Posterior vena cava (tissue), 2 donors: Measurements from ENCODE around the gene SMOC2. TPM values are rescaled to one million over a fixed set of nuclear protein-coding genes. Genes with fewer than 3 reads are reported as not detected.

ENCODE experiments used
- DNase-seq: peaks from one replicate; pipeline ENCODE4 v3.0.0-alpha.2; 2020; ENCODE audit warnings: low spot score
- intact Hi-C, 2 donors: fragments of 100-400 bp; cut with DNase I; formaldehyde crosslinking; loops; one replicate each; pipeline versions ENCODE4 v1.14.1 to v1.14.2; 2022 to 2023
- total RNA-seq, 2 donors: library from RNA; stranded (reverse); fragmentation: NEBNext Ultra II Directional; extraction: Animal tissue kit (Norgen Biotek cat#: 25700); gene quantifications; one replicate each; pipeline ENCODE4 v1.2.1, GENCODE V29; 2021
- donor health status: DM: yes; HTN: yes; CAD: no.
- donor health status: DM: yes; HTN: yes; CAD: no.

Gene SMOC2
- total RNA-seq, 2 donors from 2014 or later, result 77.6 to 176 TPM

DNA sequence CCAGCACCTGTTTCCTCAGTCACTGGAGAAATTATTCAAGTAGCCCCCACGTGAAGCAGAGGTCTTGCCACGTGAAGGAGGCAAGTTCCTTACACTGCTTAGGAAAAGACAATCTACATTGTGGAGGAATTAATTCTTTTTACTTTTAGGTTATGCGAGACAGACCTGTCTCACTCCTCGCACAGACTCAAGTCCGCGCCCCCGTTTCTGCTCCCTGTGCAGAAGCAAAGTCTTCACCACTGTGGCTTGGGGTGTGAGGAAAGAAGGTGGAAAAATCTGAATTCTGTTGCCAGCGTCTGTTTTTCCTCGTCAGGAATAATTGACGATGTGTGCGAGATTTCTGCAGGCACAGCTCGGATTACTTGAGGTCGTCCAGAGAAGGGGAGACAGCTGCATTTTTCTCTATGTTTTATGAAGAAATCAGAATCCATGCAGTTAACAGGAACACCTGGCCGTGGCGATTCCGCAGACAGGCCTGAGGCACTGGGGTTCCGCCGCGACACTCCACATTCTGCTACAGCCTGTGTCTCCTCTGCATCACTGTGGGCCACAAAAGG is 185.1 kb downstream of the SMOC2 start:
- intact Hi-C loops, result no loop called here
- no peak for DNase-seq

GRCh38 chr6:168627506-168628175 is 186.7 kb downstream of the SMOC2 start:
- intact Hi-C loops, result no loop called here
- no peak for DNase-seq

GRCh38 chr6:168628176-168628553 is 187.2 kb downstream of the SMOC2 start:
- intact Hi-C loops, result no loop called here

GRCh38 chr6:168628732-168629245 is 187.8 kb downstream of the SMOC2 start:
- intact Hi-C loops, result no loop called here
- DNase-seq, result no peak

More at GRCh38 chr6:168628176-168628553, 187.2 kb downstream of the SMOC2 start:
- DNase-seq, result no peak

DNA sequence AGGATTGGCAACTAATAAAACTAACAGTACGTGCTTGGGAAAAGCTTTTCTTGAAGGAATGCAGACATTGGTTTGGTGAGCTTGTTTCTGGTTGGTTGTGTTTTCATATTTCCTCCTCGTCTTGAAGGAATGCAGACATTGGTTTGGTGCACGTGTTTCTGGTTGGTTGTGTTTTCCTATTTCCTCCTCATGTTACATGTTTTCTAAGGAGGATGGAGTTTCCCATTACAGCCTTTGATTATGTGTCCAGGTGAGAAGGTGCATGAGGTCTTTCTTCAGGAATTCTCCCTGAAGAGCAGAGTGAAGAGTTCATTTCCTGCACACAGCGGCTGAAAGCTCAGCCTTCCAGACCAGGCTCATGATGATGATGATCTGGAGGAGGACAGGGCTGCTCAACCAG is 190.6 kb downstream of the SMOC2 start:
- DNase-seq, result no peak
- intact Hi-C loops, result no loop called here

GRCh38 chr6:168632694-168633093 is 191.7 kb downstream of the SMOC2 start:
- intact Hi-C loops, result no loop called here
- no peak for DNase-seq

DNA sequence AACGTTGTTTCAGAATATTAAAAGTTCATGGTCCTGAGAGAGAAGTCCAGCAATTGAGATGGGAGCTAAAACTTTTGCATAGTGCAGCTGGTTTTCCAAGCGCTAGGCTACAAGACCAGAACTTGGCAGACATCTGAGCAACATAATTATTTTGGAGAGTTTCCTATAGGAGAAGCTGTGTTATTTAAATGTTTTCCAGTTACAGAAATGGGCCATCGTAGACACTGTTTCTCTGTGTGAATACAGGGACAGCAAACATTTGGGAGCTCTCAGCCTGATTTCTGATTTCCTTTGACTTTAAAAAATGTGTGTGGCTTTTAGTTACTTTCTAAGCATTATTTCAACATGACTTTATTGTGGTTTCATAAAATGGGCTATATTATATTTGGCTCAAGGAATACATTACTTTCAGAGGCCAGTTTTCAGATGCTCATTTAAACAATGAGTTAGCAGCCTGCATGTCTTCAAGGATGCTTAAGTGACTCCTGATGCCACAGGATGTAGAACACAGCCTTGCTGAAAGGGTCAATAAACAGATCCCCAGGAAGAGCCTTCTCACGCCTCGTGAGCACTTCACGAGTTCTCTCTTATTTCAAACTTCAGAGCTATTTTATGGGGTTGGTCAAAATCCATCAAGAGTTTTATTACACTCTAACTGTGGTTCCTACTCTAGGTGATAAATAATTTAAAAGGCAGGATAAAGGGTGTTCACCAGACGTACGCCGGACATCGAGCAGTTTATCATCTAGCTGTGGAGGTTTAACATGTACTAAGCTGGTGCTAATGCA is 193.8 kb downstream of the SMOC2 start:
- no peak for DNase-seq
- intact Hi-C loops, result no loop called here

DNA sequence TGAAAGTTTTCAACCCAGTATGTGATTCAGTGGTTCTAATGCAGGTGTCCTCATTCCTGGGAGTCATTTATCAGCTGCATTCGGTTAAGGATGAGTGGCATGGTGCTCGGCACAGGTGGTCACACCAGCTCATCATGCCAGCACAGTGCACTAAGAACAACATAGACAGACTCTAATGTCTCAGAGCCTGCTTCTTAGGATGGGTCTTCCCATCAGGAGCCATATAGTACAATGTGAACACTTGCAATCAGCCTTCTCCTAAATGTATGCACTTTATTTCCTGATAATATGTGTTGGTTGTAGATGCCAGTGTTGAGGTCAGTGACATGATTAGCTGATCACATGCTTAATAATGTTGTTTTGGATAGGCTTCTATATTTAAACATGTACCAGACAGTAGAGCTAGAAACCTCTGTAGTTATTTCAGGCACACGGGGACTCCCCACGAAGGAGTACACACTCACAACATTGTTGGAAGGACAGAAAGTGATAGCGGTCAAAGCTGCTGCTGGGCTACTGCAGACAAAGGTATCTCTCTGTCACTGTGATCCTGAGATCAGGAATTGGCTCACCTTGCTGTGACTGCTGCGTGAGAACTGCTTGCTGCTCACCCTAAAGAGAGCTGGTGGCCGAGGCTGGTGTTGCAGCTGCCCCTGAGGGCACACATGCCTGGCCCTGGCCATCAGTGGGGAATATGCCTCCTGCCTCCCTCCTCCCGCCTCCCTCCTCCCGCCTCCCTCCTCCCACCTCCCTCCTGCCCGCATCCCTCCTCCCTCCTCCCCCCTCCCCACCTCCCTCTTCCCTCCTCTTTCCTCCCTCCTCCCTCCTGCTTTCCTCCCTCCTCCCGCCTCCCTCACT is 195.4 kb downstream of the SMOC2 start:
- intact Hi-C loops, result no loop called here
- DNase-seq, result no peak

GRCh38 chr6:168637834-168638233 is 196.8 kb downstream of the SMOC2 start:
- intact Hi-C loops, result no loop called here
- DNase-seq, result no peak

- no peak for DNase-seq
- intact Hi-C loops, result no loop called here
Observed at GRCh38 chr6:168638468-168639271, 197.7 kb downstream of the SMOC2 start.

DNA sequence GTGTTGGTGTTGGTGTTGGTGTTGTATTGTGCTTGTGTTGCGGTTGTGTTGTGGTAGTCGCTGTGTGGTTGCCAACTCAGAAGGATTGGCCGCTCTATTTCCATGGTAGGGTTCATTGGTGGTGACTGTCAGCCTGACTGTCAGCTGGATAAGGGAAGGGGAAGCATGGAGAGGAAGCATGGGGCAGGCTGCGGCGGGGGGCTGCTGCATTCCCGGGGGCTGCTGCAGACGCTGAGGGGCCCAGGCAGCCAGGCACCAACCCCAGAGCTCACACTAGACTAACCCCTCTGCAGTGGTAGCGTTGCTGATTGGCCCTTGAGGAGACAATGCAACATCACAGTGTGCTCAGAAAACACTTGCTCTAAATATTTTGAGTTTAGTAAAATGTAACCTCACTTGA is 199.2 kb downstream of the SMOC2 start:
- DNase-seq, result no peak
- intact Hi-C loops, result no loop called here

DNA sequence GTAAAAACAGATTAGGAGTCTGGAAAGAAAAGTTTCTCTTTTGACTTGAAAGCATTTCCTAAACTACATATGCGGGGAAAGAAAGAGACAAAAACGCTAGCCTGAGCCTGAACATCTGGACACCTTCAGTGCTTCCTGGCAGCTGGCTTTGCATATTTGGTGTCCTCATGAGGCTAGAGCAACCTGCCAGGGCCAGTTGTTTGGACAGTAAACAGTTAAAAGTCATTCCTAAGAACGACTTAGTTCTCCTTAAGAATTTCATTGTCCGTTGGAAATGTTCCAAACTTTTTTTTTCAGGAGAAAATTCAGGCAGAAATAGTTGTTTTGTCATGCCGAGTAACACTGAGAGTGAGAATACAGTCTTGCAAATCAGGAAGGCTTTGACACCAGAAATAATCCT is 199.8 kb downstream of the SMOC2 start:
- intact Hi-C loops, result no loop called here
- no peak for DNase-seq

- DNase-seq, result no peak
- intact Hi-C loops, result no loop called here
Observed at GRCh38 chr6:168641446-168641845, 200.5 kb downstream of the SMOC2 start.

DNA sequence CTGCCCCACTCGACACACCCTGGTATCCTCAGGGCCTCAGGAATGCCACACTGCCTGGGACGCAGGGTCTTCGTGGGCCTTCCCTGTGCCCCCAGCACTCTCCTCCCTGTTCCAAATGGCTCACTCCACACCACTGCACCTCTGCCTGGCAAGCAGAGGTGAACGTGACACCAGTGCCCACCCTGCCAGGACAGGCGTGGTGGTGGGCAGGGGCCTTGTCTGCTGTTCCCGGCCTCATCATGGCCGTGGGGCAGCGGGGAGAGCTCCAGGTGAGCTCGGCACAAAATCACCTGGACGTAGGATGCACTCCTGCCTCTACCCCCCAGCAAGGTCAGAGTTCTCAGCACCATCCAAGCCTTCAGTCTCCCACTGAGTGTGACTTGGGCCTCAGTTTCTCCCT is 202.4 kb downstream of the SMOC2 start:
- DNase-seq, result no peak
- intact Hi-C loops, result no loop called here

- intact Hi-C loops, result no loop called here
- DNase-seq, result no peak
Observed at GRCh38 chr6:168645326-168645725, 204.3 kb downstream of the SMOC2 start.

DNA sequence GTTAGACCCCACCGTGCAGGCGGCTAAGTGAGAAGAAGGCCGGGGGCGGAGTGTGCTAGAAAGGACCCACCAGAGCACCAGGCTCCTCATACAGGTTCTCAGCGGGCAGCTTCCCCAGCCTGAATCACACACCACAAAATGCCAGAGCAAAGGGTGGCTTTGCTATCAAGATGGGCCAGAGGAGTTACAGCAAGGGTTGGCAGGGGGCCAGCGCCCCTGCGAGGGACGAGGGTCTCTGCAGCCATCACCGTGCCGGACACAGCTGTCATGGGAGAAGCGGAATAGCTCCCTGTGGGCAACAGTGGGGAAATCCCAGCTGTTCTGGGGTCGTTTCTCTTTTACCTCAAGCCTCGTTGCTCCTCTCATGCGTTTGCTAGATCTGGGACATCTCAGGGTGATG is 206.3 kb downstream of the SMOC2 start:
- intact Hi-C loops, result no loop called here
- no peak for DNase-seq

GRCh38 chr6:168648240-168649125 is 207.5 kb downstream of the SMOC2 start:
- DNase-seq, result no peak
- intact Hi-C loops, result no loop called here

GRCh38 chr6:168649209-168649608 is 208.2 kb downstream of the SMOC2 start:
- DNase-seq, result no peak
- intact Hi-C loops, result no loop called here
